IPS DF 4.7 (cell line): ENCODE data around the gene BRCA2.

ENCODE experiments used
- DNase-seq: peaks from one replicate; pipeline ENCODE4 v3.0.0-alpha.2; 2013; ENCODE audit warnings: low spot score; ENCODE audit errors: extremely low read depth

Gene BRCA2

GRCh38 chr13:32428581-32429432 is 113.5 kb downstream of the BRCA2 start:
- DNase-seq, result no peak

- no peak for DNase-seq
These were observed 114.2 kb downstream of the BRCA2 start for GRCh38 chr13:32429433-32429909.

GRCh38 chr13:32430018-32430747 is 114.9 kb downstream of the BRCA2 start:
- DNase-seq, result no peak

GRCh38 chr13:32431361-32431760 is 116.1 kb downstream of the BRCA2 start:
- DNase-seq, result no peak

- DNase-seq, result no peak
These were observed 117.5 kb downstream of the BRCA2 start for GRCh38 chr13:32432856-32433255.

GRCh38 chr13:32438871-32439270 is 123.6 kb downstream of the BRCA2 start:
- DNase-seq, result no peak

GRCh38 chr13:32443111-32443510 is 127.8 kb downstream of the BRCA2 start:
- DNase-seq, result no peak

- DNase-seq, result no peak
These were observed 130.2 kb downstream of the BRCA2 start for GRCh38 chr13:32445461-32445860.

GRCh38 chr13:32446220-32446619 is 130.9 kb downstream of the BRCA2 start:
- DNase-seq, result no peak

GRCh38 chr13:32446773-32447465 is 131.6 kb downstream of the BRCA2 start:
- DNase-seq, result no peak

GRCh38 chr13:32447894-32448623 is 132.8 kb downstream of the BRCA2 start:
- no peak for DNase-seq

- DNase-seq, result no peak
These were observed 133.7 kb downstream of the BRCA2 start for GRCh38 chr13:32448972-32449371.
